ENCODE results near the gene ZRANB1. TPM values are rescaled to one million over a fixed set of nuclear protein-coding genes. Genes with fewer than 3 reads are reported as not detected.
A peak's percentile ranks its signal among the peaks of the same experiment; 100 is the strongest.

The ZRANB1 gene
- total RNA-seq, 1 experiment from 2014 or later: 12.2 TPM

GRCh38 chr10:125023255-125023654 is 81.3 kb downstream of the ZRANB1 start:
- DNase-seq (ENCODE audit: low read depth): no peak
- in situ Hi-C loops (cut with HindIII; ENCODE audit: low pct_unique_long_range_greater_than_20kb, low sequenced_read_pairs): no loop called here

- in situ Hi-C loops (cut with HindIII; ENCODE audit: low pct_unique_long_range_greater_than_20kb, low sequenced_read_pairs): no loop called here
- no peak for DNase-seq (ENCODE audit: low read depth)
These were observed 82.1 kb downstream of the ZRANB1 start for GRCh38 chr10:125023862-125024496.

- no peak for DNase-seq (ENCODE audit: low read depth)
- in situ Hi-C loops (cut with HindIII; ENCODE audit: low pct_unique_long_range_greater_than_20kb, low sequenced_read_pairs): no loop called here
These were observed 82.7 kb downstream of the ZRANB1 start for GRCh38 chr10:125024497-125025234.

- in situ Hi-C loops (cut with HindIII; ENCODE audit: low pct_unique_long_range_greater_than_20kb, low sequenced_read_pairs): no loop called here
- no peak for DNase-seq (ENCODE audit: low read depth)
These were observed 83.4 kb downstream of the ZRANB1 start for GRCh38 chr10:125025341-125025740.

- in situ Hi-C loops (cut with HindIII; ENCODE audit: low pct_unique_long_range_greater_than_20kb, low sequenced_read_pairs): no loop called here
- DNase-seq (ENCODE audit: low read depth): no peak
These were observed 84.4 kb downstream of the ZRANB1 start for GRCh38 chr10:125026036-125026931.

- no peak for DNase-seq (ENCODE audit: low read depth)
- in situ Hi-C loops (cut with HindIII; ENCODE audit: low pct_unique_long_range_greater_than_20kb, low sequenced_read_pairs): no loop called here
These were observed 85.2 kb downstream of the ZRANB1 start for GRCh38 chr10:125026974-125027735.

- no peak for DNase-seq (ENCODE audit: low read depth)
- in situ Hi-C loops (cut with HindIII; ENCODE audit: low pct_unique_long_range_greater_than_20kb, low sequenced_read_pairs): no loop called here
These were observed 86.2 kb downstream of the ZRANB1 start for GRCh38 chr10:125027871-125028869.

- in situ Hi-C loops (cut with HindIII; ENCODE audit: low pct_unique_long_range_greater_than_20kb, low sequenced_read_pairs): no loop called here
These were observed 87.8 kb downstream of the ZRANB1 start for GRCh38 chr10:125029584-125030242.

GRCh38 chr10:125030567-125031197 is 88.8 kb downstream of the ZRANB1 start:
- in situ Hi-C loops (cut with HindIII; ENCODE audit: low pct_unique_long_range_greater_than_20kb, low sequenced_read_pairs): no loop called here
- no peak for DNase-seq (ENCODE audit: low read depth)

More at GRCh38 chr10:125029584-125030242, 87.8 kb downstream of the ZRANB1 start:
- no peak for DNase-seq (ENCODE audit: low read depth)

- in situ Hi-C loops (cut with HindIII; ENCODE audit: low pct_unique_long_range_greater_than_20kb, low sequenced_read_pairs): no loop called here
- no peak for DNase-seq (ENCODE audit: low read depth)
These were observed 90.6 kb downstream of the ZRANB1 start for GRCh38 chr10:125032474-125033020.

- in situ Hi-C loops (cut with HindIII; ENCODE audit: low pct_unique_long_range_greater_than_20kb, low sequenced_read_pairs): no loop called here
- DNase-seq (ENCODE audit: low read depth): no peak
These were observed 91.4 kb downstream of the ZRANB1 start for GRCh38 chr10:125033146-125033924.

- no peak for DNase-seq (ENCODE audit: low read depth)
These were observed 92.8 kb downstream of the ZRANB1 start for GRCh38 chr10:125034675-125035074.

GRCh38 chr10:125035136-125035535 is 93.2 kb downstream of the ZRANB1 start:
- in situ Hi-C loops (cut with HindIII; ENCODE audit: low pct_unique_long_range_greater_than_20kb, low sequenced_read_pairs): no loop called here

More at GRCh38 chr10:125034675-125035074, 92.8 kb downstream of the ZRANB1 start:
- in situ Hi-C loops (cut with HindIII; ENCODE audit: low pct_unique_long_range_greater_than_20kb, low sequenced_read_pairs): no loop called here

GRCh38 chr10:125035588-125036295 is 93.8 kb downstream of the ZRANB1 start:
- in situ Hi-C loops (cut with HindIII; ENCODE audit: low pct_unique_long_range_greater_than_20kb, low sequenced_read_pairs): no loop called here
- no peak for DNase-seq (ENCODE audit: low read depth)

More at GRCh38 chr10:125035136-125035535, 93.2 kb downstream of the ZRANB1 start:
- DNase-seq (ENCODE audit: low read depth): peak; percentile 70

Data from Caki2 (cell line).